Left ventricle myocardium inferior (tissue), 1 donor: ENCODE measurements around the gene ENKUR. TPM values are rescaled to one million over a fixed set of nuclear protein-coding genes. Genes with fewer than 3 reads are reported as not detected.
A peak's percentile ranks its signal among the peaks of the same experiment; 100 is the strongest.

Experiments
- DNase-seq: peaks from one replicate; pipeline ENCODE4 v3.0.0-alpha.2; 2020
- H3K27ac ChIP-seq: fragments of 200-600 bp; replicated peaks from 2 replicates; pipeline ENCODE4 v1.8.0; 2021
- H3K27me3 ChIP-seq: fragments of 200-600 bp; 2 replicates; pipeline ENCODE4 v1.8.0; 2021; ENCODE audit warnings: low read depth
- H3K36me3 ChIP-seq: fragments of 200-600 bp; 2 replicates; pipeline ENCODE4 v1.8.0; 2021
- H3K4me1 ChIP-seq: fragments of 200-600 bp; 2 replicates; pipeline ENCODE4 v1.8.0; 2021
- H3K4me3 ChIP-seq: fragments of 200-600 bp; 2 replicates; pipeline ENCODE4 v1.8.0; 2021; ENCODE audit warnings: mild to moderate bottlenecking, moderate library complexity
- H3K9me3 ChIP-seq: fragments of 200-600 bp; replicated peaks from 2 replicates; pipeline ENCODE4 v1.8.0; 2021
- intact Hi-C: fragments of 100-400 bp; cut with micrococcal nuclease; formaldehyde crosslinking; loops from one replicate; pipeline ENCODE4 v1.11.0; 2022
- total RNA-seq: library from RNA; stranded (reverse); fragmentation: NEBNext Ultra II Directional; extraction: Animal tissue kit (Norgen Biotek cat#: 25700); gene quantifications from one replicate; pipeline ENCODE4 v1.2.1, GENCODE V29; 2021
- TF ChIP-seq, protein P1 (sequence below): fragments of 200-600 bp; IDR thresholded peaks from 2 replicates; pipeline ENCODE4 v1.8.0; 2021; ENCODE audit warnings: antibody characterized with exemption, mild to moderate bottlenecking, borderline replicate concordance
- donor health status: DM: no; HTN: yes; CAD: no; lungs with severe emphysema.

Gene ENKUR
- total RNA-seq, 1 donor from 2014 or later: not detected

DNA sequence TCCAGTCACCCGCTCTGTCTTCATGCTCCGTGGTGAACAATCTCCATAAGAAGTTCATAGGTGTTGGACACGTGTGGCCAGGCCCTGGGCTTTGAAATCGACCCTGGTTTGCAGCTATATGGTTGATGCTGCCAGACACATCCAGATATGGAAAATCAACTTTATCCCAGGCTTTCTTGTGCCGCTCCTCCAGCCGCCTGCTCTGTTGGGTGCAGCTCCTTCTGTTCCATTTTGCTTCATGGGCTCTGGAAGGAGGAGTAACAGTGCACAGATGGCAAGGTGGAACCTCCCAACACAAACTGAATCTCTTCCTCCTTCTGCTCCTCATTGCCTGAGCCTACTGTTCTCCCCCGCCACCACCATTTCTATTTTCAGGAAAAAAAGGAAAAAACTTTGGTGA, 45.2 kb upstream of the ENKUR start:
- TF ChIP-seq, protein P1, sequence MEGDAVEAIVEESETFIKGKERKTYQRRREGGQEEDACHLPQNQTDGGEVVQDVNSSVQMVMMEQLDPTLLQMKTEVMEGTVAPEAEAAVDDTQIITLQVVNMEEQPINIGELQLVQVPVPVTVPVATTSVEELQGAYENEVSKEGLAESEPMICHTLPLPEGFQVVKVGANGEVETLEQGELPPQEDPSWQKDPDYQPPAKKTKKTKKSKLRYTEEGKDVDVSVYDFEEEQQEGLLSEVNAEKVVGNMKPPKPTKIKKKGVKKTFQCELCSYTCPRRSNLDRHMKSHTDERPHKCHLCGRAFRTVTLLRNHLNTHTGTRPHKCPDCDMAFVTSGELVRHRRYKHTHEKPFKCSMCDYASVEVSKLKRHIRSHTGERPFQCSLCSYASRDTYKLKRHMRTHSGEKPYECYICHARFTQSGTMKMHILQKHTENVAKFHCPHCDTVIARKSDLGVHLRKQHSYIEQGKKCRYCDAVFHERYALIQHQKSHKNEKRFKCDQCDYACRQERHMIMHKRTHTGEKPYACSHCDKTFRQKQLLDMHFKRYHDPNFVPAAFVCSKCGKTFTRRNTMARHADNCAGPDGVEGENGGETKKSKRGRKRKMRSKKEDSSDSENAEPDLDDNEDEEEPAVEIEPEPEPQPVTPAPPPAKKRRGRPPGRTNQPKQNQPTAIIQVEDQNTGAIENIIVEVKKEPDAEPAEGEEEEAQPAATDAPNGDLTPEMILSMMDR: no peak
- intact Hi-C loops: no loop called here
- no peaks in the 10 kb centered on the region for H3K9me3 ChIP-seq
- no peaks in the 10 kb centered on the region for H3K27me3 ChIP-seq
- peaks cover 9% of the 10 kb centered on the region for H3K4me1 ChIP-seq
- no peak for DNase-seq
- H3K27ac ChIP-seq: no peak overlapping the region
- no peak overlapping the region for H3K4me3 ChIP-seq
- no peaks in the 10 kb centered on the region for H3K36me3 ChIP-seq

DNA sequence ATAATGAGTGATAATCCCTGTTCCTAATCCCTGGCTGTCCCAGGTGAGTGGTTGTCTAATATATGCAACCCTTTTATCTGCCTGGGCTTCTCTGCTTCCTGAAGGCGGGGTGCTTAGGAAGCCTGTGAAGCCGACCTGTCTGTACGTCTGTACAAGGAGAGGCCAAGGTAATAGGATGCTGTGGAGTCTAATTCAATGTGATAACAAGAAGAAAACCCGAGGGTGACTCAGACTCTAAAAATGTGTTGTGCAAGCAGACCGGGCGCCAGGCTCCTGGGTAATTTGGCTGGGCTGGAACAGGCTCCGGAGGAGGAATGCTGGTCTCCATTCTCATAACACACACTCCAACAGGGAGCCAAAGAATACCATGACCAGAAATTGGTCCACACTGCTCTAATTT, 44.0 kb upstream of the ENKUR start:
- H3K4me1 ChIP-seq: peaks cover 9% of the 10 kb centered on the region
- intact Hi-C loops: no loop called here
- no peak overlapping the region for H3K27ac ChIP-seq
- no peaks in the 10 kb centered on the region for H3K36me3 ChIP-seq
- no peak overlapping the region for H3K4me3 ChIP-seq
- TF ChIP-seq, protein P1: no peak
- H3K27me3 ChIP-seq: no peaks in the 10 kb centered on the region
- no peaks in the 10 kb centered on the region for H3K9me3 ChIP-seq
- peak; percentile 18 for DNase-seq

GRCh38 chr10:25057886-25058285, 41.9 kb upstream of the ENKUR start:
- Histone ChIP-seq H3K4me1 (peaks cover 9% of the 10 kb centered on the region), H3K27ac (no peak overlapping the region), H3K36me3 (no peaks in the 10 kb centered on the region), H3K9me3 (no peaks in the 10 kb centered on the region), H3K4me3 (no peak overlapping the region), H3K27me3 (no peaks in the 10 kb centered on the region)
- intact Hi-C loops: no loop called here
- DNase-seq: no peak
- TF ChIP-seq, protein P1: no peak

- H3K9me3 ChIP-seq: no peaks in the 10 kb centered on the region
- no peak overlapping the region for H3K27ac ChIP-seq
- intact Hi-C loops: no loop called here
- H3K4me1 ChIP-seq: no peaks in the 10 kb centered on the region
- H3K36me3 ChIP-seq: no peaks in the 10 kb centered on the region
- TF ChIP-seq, protein P1: no peak
- DNase-seq: no peak
- no peaks in the 10 kb centered on the region for H3K27me3 ChIP-seq
- no peak overlapping the region for H3K4me3 ChIP-seq
Observed at GRCh38 chr10:25056726-25057125, 40.8 kb upstream of the ENKUR start.

GRCh38 chr10:25052012-25052411, 36.1 kb upstream of the ENKUR start:
- intact Hi-C loops: no loop called here
- H3K36me3 ChIP-seq: no peaks in the 10 kb centered on the region
- no peak overlapping the region for H3K4me3 ChIP-seq
- no peak for DNase-seq
- no peaks in the 10 kb centered on the region for H3K27me3 ChIP-seq
- H3K4me1 ChIP-seq: peaks cover 12% of the 10 kb centered on the region
- H3K9me3 ChIP-seq: no peaks in the 10 kb centered on the region
- H3K27ac ChIP-seq: no peak overlapping the region
- TF ChIP-seq, protein P1: no peak

DNA sequence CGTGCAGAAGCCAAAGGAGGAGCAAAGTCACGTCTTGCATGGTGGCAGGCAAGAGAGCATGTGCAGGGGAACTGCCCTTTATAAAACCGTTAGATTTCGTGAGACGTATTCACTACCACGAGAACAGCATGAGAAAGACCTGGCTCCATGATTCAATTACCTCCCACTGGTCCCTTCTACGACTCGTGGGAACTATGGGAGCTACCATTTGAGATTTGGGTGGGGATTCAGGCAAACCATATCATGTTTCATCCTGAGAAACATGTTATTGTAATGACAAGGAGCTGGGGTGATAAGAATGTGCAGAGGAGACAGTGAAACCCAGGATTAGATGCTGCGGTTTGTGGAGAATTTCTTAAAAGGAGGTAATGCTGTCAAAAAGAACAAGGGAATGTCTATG, 34.4 kb upstream of the ENKUR start:
- Histone ChIP-seq H3K4me1 (peaks cover 12% of the 10 kb centered on the region), H3K36me3 (no peaks in the 10 kb centered on the region), H3K4me3 (no peak overlapping the region), H3K27ac (no peak overlapping the region), H3K27me3 (no peaks in the 10 kb centered on the region), H3K9me3 (no peaks in the 10 kb centered on the region)
- intact Hi-C loops: no loop called here
- DNase-seq: no peak
- TF ChIP-seq, protein P1: no peak
